Adrenal gland (tissue), 12 donors: Measurements from ENCODE around the gene NDUFV2. TPM values are rescaled to one million over a fixed set of nuclear protein-coding genes. Genes with fewer than 3 reads are reported as not detected.

Experiments used
- DNase-seq, 7 donors: peaks; one replicate each; pipeline ENCODE4 v3.0.0-alpha.2; 2019 to 2020
- H3K27ac ChIP-seq, 5 donors: fragments of 200-600 bp; sonication (generic) in 4 of 5; 1 replicate in 3 of 5; 2 replicates in 2 of 5; pipeline versions ENCODE4 v1.5.1 to v1.8.0; 2016 to 2020; ENCODE audit warnings: mild to moderate bottlenecking in 1 of 5
- H3K27me3 ChIP-seq: fragments of 200-600 bp; 2 replicates; pipeline ENCODE4 v1.8.0; 2021
- H3K36me3 ChIP-seq, 2 donors: fragments of 200-600 bp; replicated peaks in 1 of 2; 1 replicate in 1 of 2; 2 replicates in 1 of 2; pipeline versions ENCODE4 v1.5.1 to v1.8.0; 2018 to 2022
- H3K4me1 ChIP-seq, 2 donors: fragments of 200-600 bp; replicated peaks in 1 of 2; 1 replicate in 1 of 2; 2 replicates in 1 of 2; pipeline versions ENCODE4 v1.5.1 to v1.8.0; 2018 to 2021
- H3K4me3 ChIP-seq, 4 donors: fragments of 200-600 bp; sonication (generic) in 3 of 4; one replicate each; pipeline ENCODE4 v1.5.1; 2016 to 2018
- H3K9me3 ChIP-seq, 3 donors: fragments of 200-600 bp; sonication (generic) in 1 of 3; replicated peaks in 1 of 3; 1 replicate in 2 of 3; 2 replicates in 1 of 3; pipeline versions ENCODE4 v1.5.1 to v1.8.0; 2016 to 2021
- CTCF ChIP-seq, 6 experiments: fragments of 450-650 bp in 4 of 6; fragments of 200-600 bp in 2 of 6; sonication (generic) in 1 of 6; IDR thresholded peaks; 1 replicate in 5 of 6; 2 replicates in 1 of 6; pipeline versions ENCODE4 v1.5.1 to v1.8.0; 2016 to 2021; ENCODE audit warnings: antibody characterized with exemption in 6 of 6, mild to moderate bottlenecking in 2 of 6, moderate library complexity in 1 of 6
- POLR2A ChIP-seq, 2 donors: fragments of 450-650 bp; IDR thresholded peaks; one replicate each; pipeline ENCODE4 v1.6.1; 2017; ENCODE audit warnings: antibody characterized with exemption in 2 of 2, mild to moderate bottlenecking in 2 of 2, moderate library complexity in 1 of 2
- WGBS, 4 donors: extraction: QIAGEN DNeasy Blood & Tissue Kit in 2 of 4; methylation state at CpG; one replicate each; pipeline versions ENCODE4 v1.1.5 to v1.1.7; 2013 to 2017; 5-methylcytosine and 5-hydroxymethylcytosine counted together
- intact Hi-C, 2 donors: fragments of 100-400 bp; cut with DNase I; formaldehyde crosslinking; loops; one replicate each; pipeline versions ENCODE4 v1.14.1 to v1.15.0; 2022 to 2023
- polyA plus RNA-seq, 3 donors: library from polyadenylated mRNA; stranded (reverse); fragments of 200-250 nt in 2 of 3; fragments of 350-450 nt in 1 of 3; fragmentation: Illumina TruSeq in 1 of 3; extraction: RNeasy Lipid Tissue Mini Kit (QIAGEN cat#74804) in 1 of 3; gene quantifications; one replicate each; pipeline ENCODE4 v1.2.3, GENCODE V29; 2013 to 2014
- total RNA-seq, 9 donors: library from RNA; depleted of rRNA in 4 of 9; stranded (reverse); fragments of >200 nt in 4 of 9; fragments of 120-200 nt in 1 of 9; fragmentation: NEBNext Ultra II Directional in 1 of 9; extraction: Animal tissue kit (Norgen Biotek cat#: 25700) in 1 of 9; gene quantifications; one replicate each; pipeline versions ENCODE4 v1.1.0 to v1.2.4, GENCODE V29; 2013 to 2023
- donor health status: healthy with polysubstance abuse.
- donor health status: Bipolar disorder and iron deficiency.
- donor health status: DM: yes; HTN: yes; CAD: no.
- donor health status: DM: no; HTN: no; CAD: no.
- donor health status: DM: no; HTN: no; CAD: no.
- donor health status: DM: yes; HTN: yes; CAD: no.

The NDUFV2 gene
- total and polyA plus RNA-seq, 12 donors: 130 to 569 (median 219) TPM

GRCh38 chr18:9123520-9123919 is 21.0 kb downstream of the NDUFV2 start:
- intact Hi-C loops: no loop called here
- Histone ChIP-seq H3K9me3 (no peaks in the 10 kb centered on the region), H3K27ac (no peak overlapping the region), H3K27me3 (no peaks in the 10 kb centered on the region), H3K36me3 (peaks cover 0 to 49% of the 10 kb centered on the region in 2 donors), H3K4me3 (no peak overlapping the region), H3K4me1 (peaks cover 8 to 30% of the 10 kb centered on the region in 2 donors)
- 92 to 98% (median 97%) methylated on average over 2 of the region's 2 CpGs for WGBS, 4 donors
- no peak for DNase-seq
- no peak for TF ChIP-seq CTCF (IDR thresholded peaks at IDR 0.05)
- no peak for TF ChIP-seq POLR2A (IDR thresholded peaks at IDR 0.05)

GRCh38 chr18:9124824-9125223 is 22.3 kb downstream of the NDUFV2 start:
- no peak overlapping the region for H3K27ac ChIP-seq
- WGBS, 4 donors: 95 to 100% (median 97%) methylated on average over 1 of the region's 1 CpG
- no peak for TF ChIP-seq POLR2A (IDR thresholded peaks at IDR 0.05)
- TF ChIP-seq CTCF (IDR thresholded peaks at IDR 0.05): no peak
- peaks cover 0 to 20% of the 10 kb centered on the region in 2 donors for H3K4me1 ChIP-seq
- H3K4me3 ChIP-seq: no peak overlapping the region
- H3K36me3 ChIP-seq: peaks cover 0 to 58% of the 10 kb centered on the region in 2 donors
- no peaks in the 10 kb centered on the region for H3K27me3 ChIP-seq
- no peaks in the 10 kb centered on the region for H3K9me3 ChIP-seq
- intact Hi-C loops: no loop called here
- DNase-seq: no peak

GRCh38 chr18:9126337-9126736 is 23.8 kb downstream of the NDUFV2 start:
- intact Hi-C loops: no loop called here
- WGBS, 4 donors: 75 to 85% (median 82%) methylated on average over 3 of the region's 3 CpGs
- Histone ChIP-seq H3K36me3 (peaks cover 0 to 57% of the 10 kb centered on the region in 2 donors), H3K27ac (no peak overlapping the region), H3K9me3 (no peaks in the 10 kb centered on the region), H3K4me3 (no peak overlapping the region), H3K4me1 (peaks cover 0 to 12% of the 10 kb centered on the region in 2 donors), H3K27me3 (no peaks in the 10 kb centered on the region)
- DNase-seq: no peak
- TF ChIP-seq POLR2A (IDR thresholded peaks at IDR 0.05) (no peak), CTCF (IDR thresholded peaks at IDR 0.05) (no peak)

GRCh38 chr18:9130195-9130594 is 27.7 kb downstream of the NDUFV2 start:
- H3K27me3 ChIP-seq: no peaks in the 10 kb centered on the region
- TF ChIP-seq CTCF (IDR thresholded peaks at IDR 0.05) (no peak), POLR2A (IDR thresholded peaks at IDR 0.05) (no peak)
- peaks cover 0 to 6% of the 10 kb centered on the region in 2 donors for H3K4me1 ChIP-seq
- no peaks in the 10 kb centered on the region for H3K9me3 ChIP-seq
- no peak overlapping the region for H3K4me3 ChIP-seq
- WGBS, 4 donors: 82 to 94% (median 86%) methylated on average over 4 of the region's 4 CpGs
- H3K36me3 ChIP-seq: peaks cover 0 to 69% of the 10 kb centered on the region in 2 donors
- H3K27ac ChIP-seq: no peak overlapping the region
- DNase-seq: no peak
- intact Hi-C loops: no loop called here
